B cell (primary cell): ENCODE data around the gene CUL5. TPM values are rescaled to one million over a fixed set of nuclear protein-coding genes. Genes with fewer than 3 reads are reported as not detected.

Experiments
- ATAC-seq: fragments of 200-7000 bp; cut with Tn5 transposase; one replicate; pipeline ENCODE4 v1.10.0; 2021; ENCODE audit warnings: low read depth, mild to moderate bottlenecking, moderate number of reproducible peaks, moderate library complexity
- CTCF ChIA-PET: fragments of 350-600 bp; sonication (Branson Sonifier 250); formaldehyde crosslinking; loops from one replicate; lab custom pipeline; 2021; ENCODE audit warnings: antibody characterized with exemption, inconsistent platforms; lab: Charles Lee
- POLR2A ChIA-PET: fragments of 350-600 bp; sonication (Branson Sonifier 250); formaldehyde crosslinking; loops from one replicate; lab custom pipeline; 2021; ENCODE audit warnings: antibody characterized with exemption; lab: Charles Lee
- DNase-seq: peaks from one replicate; pipeline ENCODE4 v3.0.0; 2013
- H2AFZ ChIP-seq: 2 replicates; pipeline ENCODE4 v1.6.1; 2012; ENCODE audit warnings: mild to moderate bottlenecking, low read depth, low read length; ENCODE audit not compliant: insufficient read depth, poor library complexity, severe bottlenecking
- H3K27ac ChIP-seq, 2 donors: 1 replicate in 1 of 2; 2 replicates in 1 of 2; pipeline ENCODE4 v1.5.1; 2012 to 2013; ENCODE audit warnings: low read length in 2 of 2, mild to moderate bottlenecking in 2 of 2, moderate library complexity in 1 of 2
- H3K27me3 ChIP-seq, 4 experiments: fragments of 200-600 bp in 1 of 4; sonication (generic) in 1 of 4; replicated peaks in 1 of 4; 1 replicate in 2 of 4; 2 replicates in 2 of 4; pipeline versions ENCODE4 v1.6.1 to v1.7.0; 2013 to 2016; ENCODE audit warnings: low read length in 3 of 4, mild to moderate bottlenecking in 2 of 4, mixed read lengths in 1 of 4, moderate library complexity in 1 of 4; ENCODE audit not compliant: insufficient read depth in 4 of 4, control insufficient read depth in 3 of 4; ENCODE audit errors: control extremely low read depth in 1 of 4
- H3K36me3 ChIP-seq, 2 experiments: replicated peaks in 1 of 2; 1 replicate in 1 of 2; 2 replicates in 1 of 2; pipeline versions ENCODE4 v1.6.1 to v1.7.1; 2013; ENCODE audit warnings: low read length in 1 of 2; ENCODE audit not compliant: insufficient read depth in 2 of 2, control insufficient read depth in 1 of 2; ENCODE audit errors: control extremely low read depth in 1 of 2, extremely low read depth in 1 of 2
- H3K4me1 ChIP-seq, 2 donors: fragments of 200-600 bp in 1 of 2; sonication (generic) in 1 of 2; 1 replicate in 1 of 2; 2 replicates in 1 of 2; pipeline versions ENCODE4 v1.5.1 to v1.6.1; 2013 to 2017; ENCODE audit warnings: low read length in 2 of 2; ENCODE audit not compliant: control insufficient read depth in 2 of 2, insufficient read depth in 2 of 2
- H3K4me2 ChIP-seq: replicated peaks from 2 replicates; pipeline ENCODE3; 2012; ENCODE audit warnings: mild to moderate bottlenecking, low read depth, low read length; ENCODE audit not compliant: poor library complexity, severe bottlenecking
- H3K4me3 ChIP-seq, 5 experiments: fragments of 200-600 bp in 1 of 5; sonication (generic) in 1 of 5; 1 replicate in 3 of 5; 2 replicates in 2 of 5; pipeline versions ENCODE4 v1.5.1 to v1.7.0; 2011 to 2016; ENCODE audit warnings: low read length in 4 of 5, mild to moderate bottlenecking in 4 of 5, low read depth in 2 of 5, control low read depth in 1 of 5, moderate library complexity in 1 of 5; ENCODE audit not compliant: insufficient read depth in 1 of 5; ENCODE audit errors: control extremely low read depth in 1 of 5, extremely low read depth in 1 of 5
- H3K79me2 ChIP-seq: fragments of 200-600 bp; sonication (generic); one replicate; pipeline ENCODE4 v1.6.0; 2016; ENCODE audit warnings: low read length; ENCODE audit not compliant: control insufficient read depth, insufficient read depth
- H3K9ac ChIP-seq: fragments of 200-600 bp; sonication (generic); 2 replicates; pipeline ENCODE4 v1.6.1; 2017; ENCODE audit warnings: mild to moderate bottlenecking, low read length, moderate library complexity
- H3K9me3 ChIP-seq, 3 donors: one replicate each; pipeline versions ENCODE4 v1.6.1 to v1.7.1; 2013; ENCODE audit warnings: low read length in 2 of 3; ENCODE audit not compliant: control insufficient read depth in 2 of 3, insufficient read depth in 1 of 3; ENCODE audit errors: control extremely low read depth in 1 of 3
- H4K20me1 ChIP-seq: 2 replicates; pipeline ENCODE4 v1.6.0; 2012; ENCODE audit warnings: mild to moderate bottlenecking, low read length; ENCODE audit not compliant: insufficient read depth, control insufficient read depth, poor library complexity, severe bottlenecking
- H3K27ac Mint-ChIP-seq: one replicate; pipeline ENCODE4 v1.8.0; 2021; ENCODE audit warnings: mixed read lengths
- H3K27me3 Mint-ChIP-seq: one replicate; pipeline ENCODE4 v1.8.0; 2021; ENCODE audit warnings: mixed read lengths
- H3K4me1 Mint-ChIP-seq: one replicate; pipeline ENCODE4 v1.8.0; 2021; ENCODE audit warnings: mixed read lengths
- H3K4me3 Mint-ChIP-seq: one replicate; pipeline ENCODE4 v1.8.0; 2021; ENCODE audit warnings: mixed read lengths
- H3K9me3 Mint-ChIP-seq: one replicate; pipeline ENCODE4 v1.8.0; 2022; ENCODE audit warnings: mixed read lengths; ENCODE audit not compliant: insufficient read depth
- CTCF ChIP-seq: fragments of 200-600 bp; IDR thresholded peaks from one replicate; pipeline ENCODE4 v1.8.0; 2022; ENCODE audit warnings: antibody characterized with exemption, mild to moderate bottlenecking
- EZH2 ChIP-seq: IDR thresholded peaks from 2 replicates; pipeline ENCODE4 v1.6.1; 2012; ENCODE audit warnings: borderline replicate concordance, low read depth, mild to moderate bottlenecking, moderate library complexity, low read length; ENCODE audit not compliant: insufficient read depth, poor library complexity, severe bottlenecking
- WGBS: methylation state at CpG from one replicate; pipeline ENCODE4 v1.1.5; 2013; ENCODE audit warnings: missing lambda C conversion rate; ENCODE audit not compliant: insufficient coverage; 5-methylcytosine and 5-hydroxymethylcytosine counted together
- intact Hi-C: fragments of 100-400 bp; cut with micrococcal nuclease; formaldehyde crosslinking; loops from one replicate; pipeline ENCODE4 v1.10.0; 2022
- polyA plus RNA-seq: library from polyadenylated mRNA; depleted of rRNA; stranded (reverse); fragments of >200 nt; gene quantifications from 2 replicates; pipeline ENCODE4 v1.2.3, GENCODE V29; 2012
- total RNA-seq, 2 donors: library from RNA; stranded (reverse); fragments of 120-200 nt in 1 of 2; gene quantifications; 1 replicate in 1 of 2; 2 replicates in 1 of 2; pipeline versions ENCODE4 v1.2.3 to v1.2.4, GENCODE V29; 2013 to 2022

The CUL5 gene
- total and polyA plus RNA-seq, 2 donors (not counting 1 experiment from before 2014, with no cell fraction given), result 29.4 to 44.1 TPM

DNA sequence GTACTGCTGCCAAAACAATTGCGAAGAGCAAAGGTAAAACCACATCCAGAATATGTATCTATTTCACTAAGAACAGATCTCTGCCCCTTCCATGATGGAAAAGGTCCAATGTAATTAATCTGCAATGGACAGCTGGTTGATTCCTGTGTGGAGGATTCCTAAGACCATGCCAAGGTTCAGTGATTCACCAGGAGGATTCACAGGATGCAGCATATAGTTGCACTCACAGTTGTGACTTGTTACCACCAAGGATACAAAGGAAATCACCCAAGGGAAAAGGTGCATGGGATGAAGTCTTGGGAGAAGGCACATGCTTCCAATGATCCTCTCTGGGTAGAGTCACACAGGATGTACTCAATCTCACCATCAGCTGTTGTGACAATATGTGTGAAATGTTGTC is 35.1 kb upstream of the CUL5 start:
- Mint-ChIP-seq H3K27ac (no peak overlapping the region), H3K9me3 (no peaks in the 10 kb centered on the region), H3K4me1 (no peaks in the 10 kb centered on the region), H3K4me3 (no peak overlapping the region), H3K27me3 (peaks cover 11% of the 10 kb centered on the region)
- no peak overlapping the region for H3K4me2 ChIP-seq
- TF ChIP-seq EZH2, result no peak
- TF ChIP-seq CTCF, result no peak
- H3K4me1 ChIP-seq, result no peaks in the 10 kb centered on the region
- H4K20me1 ChIP-seq, result no peaks in the 10 kb centered on the region
- H3K36me3 ChIP-seq, result no peaks in the 10 kb centered on the region
- H3K79me2 ChIP-seq, result no peaks in the 10 kb centered on the region
- intact Hi-C loops, result no loop called here
- no peaks in the 10 kb centered on the region for H3K9me3 ChIP-seq
- H3K27me3 ChIP-seq, result no peaks in the 10 kb centered on the region
- DNase-seq (no peak), ATAC-seq (no peak)
- H2AFZ ChIP-seq, result no peak overlapping the region
- POLR2A ChIA-PET, result no interaction called here
- WGBS, result no CpG with 5 or more reads among the region's 1 CpG
- H3K27ac ChIP-seq, result no peak overlapping the region
- CTCF ChIA-PET, result no interaction called here
- no peak overlapping the region for H3K4me3 ChIP-seq
- no peak overlapping the region for H3K9ac ChIP-seq

DNA sequence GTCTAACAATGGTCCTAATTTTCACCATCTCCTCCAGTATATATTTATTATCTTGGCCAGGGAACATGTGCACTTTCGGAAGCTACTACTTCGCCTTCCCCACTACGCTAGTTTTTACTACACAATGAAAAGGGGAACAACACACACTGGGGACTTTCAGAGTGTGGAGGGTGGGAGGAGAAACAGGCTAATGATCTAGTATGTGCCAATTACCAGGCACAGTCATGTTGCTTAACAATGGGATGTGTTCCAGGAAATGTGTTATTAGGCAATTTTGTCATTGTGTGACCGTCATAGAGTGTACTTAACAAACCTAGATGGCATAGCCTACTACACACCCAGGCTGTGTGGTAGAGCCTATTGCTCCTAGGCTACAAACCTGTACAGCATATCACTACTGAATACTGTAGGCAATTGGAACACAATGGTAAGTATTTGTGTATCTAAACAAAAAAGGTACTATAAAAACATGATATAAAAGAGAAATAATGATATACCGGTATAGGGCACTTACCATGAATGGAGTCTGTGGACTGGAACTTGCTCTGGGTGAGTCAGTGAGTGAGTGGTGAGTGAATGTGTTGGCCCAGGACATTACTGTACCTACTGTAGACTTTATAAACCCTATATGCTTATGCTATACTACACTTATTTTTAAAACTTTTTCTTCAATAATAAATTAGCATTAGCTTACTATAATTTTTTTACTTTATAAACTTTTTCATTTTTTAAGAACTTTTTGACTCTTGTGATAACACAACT is 20.1 kb upstream of the CUL5 start:
- Histone ChIP-seq H3K36me3 (no peaks in the 10 kb centered on the region), H3K4me3 (no peak overlapping the region), H3K4me2 (no peak overlapping the region), H2AFZ (no peak overlapping the region), H3K27ac (no peak overlapping the region), H3K4me1 (no peaks in the 10 kb centered on the region), H4K20me1 (no peaks in the 10 kb centered on the region), H3K79me2 (no peaks in the 10 kb centered on the region), H3K9ac (no peak overlapping the region), H3K9me3 (no peaks in the 10 kb centered on the region), H3K27me3 (no peaks in the 10 kb centered on the region)
- peaks cover 16% of the 10 kb centered on the region for H3K27me3 Mint-ChIP-seq
- POLR2A ChIA-PET, result no interaction called here
- CTCF ChIA-PET, result no interaction called here
- intact Hi-C loops, result no loop called here
- ATAC-seq (no peak), DNase-seq (no peak)
- no peak overlapping the region for H3K4me3 Mint-ChIP-seq
- no CpG with 5 or more reads among the region's 5 CpGs for WGBS
- no peaks in the 10 kb centered on the region for H3K9me3 Mint-ChIP-seq
- H3K27ac Mint-ChIP-seq, result no peak overlapping the region
- H3K4me1 Mint-ChIP-seq, result no peaks in the 10 kb centered on the region
- TF ChIP-seq CTCF (no peak), EZH2 (no peak)
